ENCODE results near the gene NCOA1.
A peak's percentile ranks its signal among the peaks of the same experiment; 100 is the strongest.

The NCOA1 gene

GRCh38 chr2:24712296-24712695 is 221.2 kb downstream of the NCOA1 start:
- DNase-seq: no peak

DNA sequence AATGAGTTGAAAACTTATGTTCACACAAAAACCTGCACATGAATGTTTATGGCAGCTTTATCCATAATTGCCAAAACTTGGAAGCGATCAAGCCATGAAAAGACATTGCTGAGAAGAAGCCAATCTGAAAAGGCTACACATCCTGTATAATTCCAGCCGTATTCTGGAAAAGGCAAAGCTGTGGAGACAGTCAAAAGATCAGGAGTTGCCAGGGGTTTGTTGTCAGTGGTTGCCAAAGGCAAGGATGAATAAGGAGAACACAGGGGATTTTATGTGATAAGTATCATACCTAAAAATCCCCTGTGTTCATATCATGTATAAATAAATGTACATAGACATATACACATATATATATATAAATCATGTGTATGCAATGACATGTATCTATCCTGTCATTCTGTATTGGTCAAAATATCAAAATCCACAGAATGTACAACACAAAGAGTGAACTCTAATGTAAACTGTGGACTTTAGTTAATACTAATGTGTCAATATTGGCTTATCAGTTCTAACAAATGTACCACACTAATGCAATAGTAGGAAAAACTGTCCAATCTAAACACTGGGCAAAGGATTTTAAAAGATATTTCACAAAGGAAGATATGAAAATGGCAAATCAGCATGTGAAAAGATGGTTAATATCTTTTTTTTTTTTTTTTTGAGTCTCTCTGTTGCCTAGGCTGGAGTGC is 226.4 kb downstream of the NCOA1 start:
- DNase-seq: no peak

DNA sequence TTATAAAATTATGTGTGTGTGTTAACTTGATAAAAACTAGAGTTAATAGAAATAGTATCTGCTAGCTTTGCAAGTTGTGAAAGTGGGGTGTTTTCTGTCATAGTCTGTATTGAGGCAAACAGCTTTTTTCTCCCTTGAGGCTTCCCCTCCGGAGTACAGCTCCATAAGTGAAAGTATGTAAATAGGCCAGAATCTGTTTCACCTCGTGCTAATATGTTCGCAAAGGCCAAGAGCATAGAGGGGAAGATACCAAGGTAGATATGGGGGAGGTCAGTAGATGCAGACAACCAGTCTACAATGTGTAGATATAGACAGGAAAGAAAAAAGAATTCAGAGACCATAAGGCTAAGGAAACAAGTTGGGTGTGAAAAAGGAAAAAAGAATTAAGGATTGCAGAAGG is 229.3 kb downstream of the NCOA1 start:
- no peak for DNase-seq

- peak; percentile 55 for DNase-seq
These were observed 230.4 kb downstream of the NCOA1 start for GRCh38 chr2:24721470-24721869.

DNA sequence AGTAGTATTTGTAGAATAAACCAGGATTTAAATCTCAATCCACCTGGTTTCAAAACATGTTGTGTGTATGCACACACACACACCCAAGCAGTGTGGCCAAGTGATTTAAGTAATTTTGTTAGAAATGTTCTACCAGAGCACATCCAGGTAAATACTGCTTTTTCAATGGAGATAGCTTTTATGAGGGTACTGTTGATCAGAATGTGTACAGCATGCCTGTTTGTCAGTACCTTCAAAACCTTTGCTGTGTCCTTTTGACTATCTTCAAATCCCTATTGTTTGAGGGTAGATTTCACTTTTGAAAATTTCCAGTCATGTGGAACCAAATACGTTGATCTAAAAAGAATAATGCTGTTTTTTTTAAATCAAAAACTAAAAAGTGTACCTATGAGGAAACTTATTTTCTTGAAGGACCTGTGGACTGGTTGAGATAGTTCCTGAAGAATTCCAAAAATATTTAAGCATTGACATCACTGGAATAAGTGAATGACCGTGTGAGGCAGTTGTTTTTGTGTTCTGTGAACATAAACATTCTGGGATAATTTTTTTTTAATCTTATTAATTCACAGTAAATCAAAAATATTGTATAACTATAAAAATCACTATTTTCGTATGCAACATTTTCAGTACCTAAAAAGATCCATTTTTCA is 231.2 kb downstream of the NCOA1 start:
- DNase-seq: no peak

DNA sequence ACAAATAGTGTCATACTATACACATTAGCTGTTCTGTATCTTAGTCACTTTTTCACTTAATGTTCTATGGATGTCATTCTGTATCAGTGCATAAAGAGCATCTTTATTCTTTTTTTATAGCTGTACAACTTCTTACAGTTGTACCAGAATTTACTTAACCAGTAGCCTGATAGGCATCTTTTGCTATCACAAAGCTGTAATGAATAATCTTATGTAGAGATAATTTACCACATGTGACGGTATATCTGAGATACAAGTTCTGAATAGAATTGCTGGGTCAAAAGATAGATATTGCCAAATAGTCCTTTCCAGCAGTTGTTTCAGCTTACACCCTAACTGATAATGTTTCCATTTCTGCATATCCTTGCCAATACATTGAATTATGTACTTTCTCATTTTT is 232.1 kb downstream of the NCOA1 start:
- no peak for DNase-seq

DNA sequence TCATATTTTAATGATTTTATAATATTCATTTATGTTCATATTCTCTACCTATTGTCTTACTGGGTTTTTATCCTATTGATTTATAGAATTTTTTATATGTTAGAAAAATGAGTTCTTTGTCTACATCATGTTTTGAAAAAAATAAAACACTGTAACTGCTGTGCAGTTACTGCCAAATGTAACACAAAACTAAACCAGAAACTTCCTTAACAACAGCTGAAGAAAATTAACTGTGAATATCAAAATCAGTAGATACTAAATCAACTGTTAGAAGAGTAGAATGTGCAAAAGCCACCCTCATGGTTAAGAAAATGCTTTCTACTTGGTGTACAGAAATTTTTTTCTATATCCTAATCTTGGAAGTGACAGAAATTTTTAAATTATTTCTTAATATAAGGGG is 232.6 kb downstream of the NCOA1 start:
- DNase-seq: no peak

GRCh38 chr2:24724111-24724775 is 233.2 kb downstream of the NCOA1 start:
- no peak for DNase-seq

DNA sequence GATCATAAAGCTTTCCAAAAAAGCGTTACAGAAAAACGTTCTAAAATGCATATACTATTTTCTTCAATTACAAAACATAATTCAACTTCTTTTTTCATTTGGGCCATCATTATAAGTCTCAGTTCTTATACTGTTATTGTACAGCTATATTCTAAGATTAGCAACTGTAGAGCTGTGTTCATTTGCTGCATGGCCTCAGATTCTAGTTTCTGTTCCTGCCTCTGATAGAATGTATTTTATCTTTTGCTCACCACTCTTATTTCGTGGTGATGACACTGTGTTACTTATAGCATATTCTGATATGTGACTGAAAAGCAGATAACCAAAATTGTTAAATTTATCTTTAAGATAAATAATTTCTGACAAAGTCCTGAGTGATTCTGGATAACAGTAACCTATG is 234.9 kb downstream of the NCOA1 start:
- no peak for DNase-seq

- no peak for DNase-seq
These were observed 239.4 kb downstream of the NCOA1 start for GRCh38 chr2:24730481-24730880.

- no peak for DNase-seq
These were observed 240.0 kb downstream of the NCOA1 start for GRCh38 chr2:24731040-24731439.

DNA sequence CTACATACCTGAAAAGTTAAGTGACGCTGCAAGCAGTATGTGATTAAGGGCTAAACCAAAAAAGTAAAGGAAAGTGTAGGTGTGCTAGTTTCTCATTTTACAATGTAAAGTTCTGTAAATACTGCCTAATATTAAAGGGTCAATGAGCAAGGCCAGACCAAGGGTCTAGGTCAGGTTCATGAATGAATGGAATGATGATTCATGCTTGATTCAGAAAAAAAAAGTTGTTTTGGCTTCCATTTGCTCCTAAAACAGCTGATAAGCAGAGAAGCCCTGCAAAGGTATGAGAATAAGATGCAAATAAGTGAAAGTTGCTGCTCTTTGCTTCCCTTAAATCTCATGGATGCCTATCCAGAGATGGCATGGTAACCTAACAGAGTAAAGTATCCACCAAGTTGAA is 240.9 kb downstream of the NCOA1 start:
- no peak for DNase-seq

DNA sequence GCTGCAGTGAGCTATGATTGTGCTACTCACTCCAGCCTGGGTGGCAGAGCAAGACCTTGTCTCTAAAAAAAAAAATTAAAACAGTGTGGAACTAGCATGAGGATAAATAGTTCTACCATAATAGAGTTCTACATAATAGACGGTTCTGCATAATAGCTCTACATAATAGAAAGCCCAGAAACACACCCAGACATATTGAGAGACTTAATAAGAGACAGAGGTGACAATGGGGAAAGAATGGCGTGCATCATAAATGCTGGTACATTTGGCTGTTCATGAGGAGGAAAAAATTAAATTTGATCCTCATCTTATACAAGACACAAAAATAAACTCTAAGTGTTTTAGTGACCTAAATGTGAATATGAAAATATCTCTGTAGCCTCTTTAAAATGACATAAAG is 243.7 kb downstream of the NCOA1 start:
- no peak for DNase-seq

GRCh38 chr2:24739354-24740025 is 248.4 kb downstream of the NCOA1 start:
- no peak for DNase-seq

GRCh38 chr2:24740142-24740541 is 249.1 kb downstream of the NCOA1 start:
- DNase-seq: no peak

GRCh38 chr2:24742730-24743129 is 251.7 kb downstream of the NCOA1 start:
- DNase-seq: no peak

GRCh38 chr2:24743924-24744323 is 252.9 kb downstream of the NCOA1 start:
- no peak for DNase-seq

DNA sequence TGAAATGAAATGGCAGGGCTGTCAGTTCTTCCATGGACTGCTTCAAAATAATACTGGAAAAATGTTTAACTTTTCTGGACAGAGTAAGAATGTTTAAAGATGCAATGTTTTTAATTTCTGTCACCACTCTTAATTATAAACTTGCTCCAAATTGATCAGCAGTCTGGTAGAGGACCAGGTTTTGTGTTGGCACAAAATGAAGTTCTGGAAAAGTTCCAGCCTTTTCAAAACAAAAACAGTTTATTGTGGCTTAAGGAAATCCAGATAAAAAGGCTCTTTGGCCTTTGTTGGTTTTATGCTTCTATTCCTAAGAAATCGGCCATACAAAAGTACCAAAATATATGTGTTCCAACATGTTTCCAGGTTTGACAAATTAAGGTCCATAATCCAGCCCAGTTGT is 253.3 kb downstream of the NCOA1 start:
- DNase-seq: no peak

GRCh38 chr2:24745825-24746224 is 254.8 kb downstream of the NCOA1 start:
- no peak for DNase-seq

DNA sequence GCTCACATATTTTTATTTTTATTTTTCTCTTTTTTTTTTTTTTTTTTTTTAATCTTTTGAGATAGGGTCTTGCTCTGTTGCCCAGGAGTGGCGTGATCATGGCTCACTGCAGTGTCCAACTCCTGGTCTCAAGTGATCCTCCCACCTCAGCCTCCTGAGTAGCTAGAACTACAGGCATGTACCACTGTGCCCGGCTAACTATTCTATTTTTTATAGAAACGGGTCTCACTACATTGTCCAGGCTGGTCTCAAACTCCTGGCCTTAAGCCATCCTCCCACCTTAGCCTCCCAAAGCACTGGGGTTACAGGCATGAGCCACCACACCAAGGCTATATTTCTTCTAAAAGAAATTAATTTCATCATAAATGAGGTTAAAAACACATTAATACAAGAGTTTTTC is 256.2 kb downstream of the NCOA1 start:
- no peak for DNase-seq

- no peak for DNase-seq
These were observed 258.1 kb downstream of the NCOA1 start for GRCh38 chr2:24749069-24749691.

- DNase-seq: no peak
These were observed 264.1 kb downstream of the NCOA1 start for GRCh38 chr2:24754985-24755705.

DNA sequence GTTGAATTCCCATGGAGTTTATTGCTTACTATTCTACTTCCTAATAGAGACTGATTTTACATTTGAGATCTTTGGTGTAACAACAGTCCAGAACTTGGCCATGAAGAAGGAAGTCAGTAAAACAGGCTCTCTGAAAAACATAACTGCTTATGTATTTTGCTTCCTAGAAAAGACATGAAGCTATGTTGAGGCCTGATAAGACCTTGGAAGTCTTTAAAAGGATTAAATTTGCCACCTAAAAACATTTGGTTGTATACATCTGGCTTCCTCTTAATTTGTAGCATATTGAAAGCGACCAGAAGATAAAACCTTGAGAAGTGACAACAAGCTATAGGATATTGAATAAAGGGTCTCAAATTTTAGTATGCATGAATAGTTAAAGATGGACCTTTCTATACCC is 265.7 kb downstream of the NCOA1 start:
- no peak for DNase-seq
